ENCODE data around the gene PCDH11Y.
"Not testable (repeated sequence)": the region's sequence is repeated elsewhere in the genome, so short reads cannot be mapped to it uniquely, and the experiment has no call there.

DNA sequence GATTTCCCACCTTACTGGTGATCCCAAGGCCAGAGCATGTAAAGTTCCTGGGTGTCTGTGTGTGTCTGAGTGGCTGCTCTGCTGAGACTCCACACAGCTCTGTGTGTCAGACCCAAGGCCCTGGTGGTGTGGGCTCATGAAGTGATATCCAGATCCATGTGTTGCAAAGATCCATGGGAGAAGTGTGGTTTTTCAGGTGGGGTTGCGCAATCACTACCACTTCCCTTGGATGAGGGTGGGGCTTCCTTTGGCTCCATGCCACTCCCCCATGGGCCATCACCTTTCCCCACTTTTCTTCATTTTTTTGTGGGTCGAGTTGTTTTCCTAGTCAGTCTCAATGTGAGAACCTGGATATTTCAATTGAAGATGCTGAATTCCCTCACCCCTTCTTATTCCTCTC, 182.9 kb downstream of the PCDH11Y start:
- TF ChIP-seq, protein P1, sequence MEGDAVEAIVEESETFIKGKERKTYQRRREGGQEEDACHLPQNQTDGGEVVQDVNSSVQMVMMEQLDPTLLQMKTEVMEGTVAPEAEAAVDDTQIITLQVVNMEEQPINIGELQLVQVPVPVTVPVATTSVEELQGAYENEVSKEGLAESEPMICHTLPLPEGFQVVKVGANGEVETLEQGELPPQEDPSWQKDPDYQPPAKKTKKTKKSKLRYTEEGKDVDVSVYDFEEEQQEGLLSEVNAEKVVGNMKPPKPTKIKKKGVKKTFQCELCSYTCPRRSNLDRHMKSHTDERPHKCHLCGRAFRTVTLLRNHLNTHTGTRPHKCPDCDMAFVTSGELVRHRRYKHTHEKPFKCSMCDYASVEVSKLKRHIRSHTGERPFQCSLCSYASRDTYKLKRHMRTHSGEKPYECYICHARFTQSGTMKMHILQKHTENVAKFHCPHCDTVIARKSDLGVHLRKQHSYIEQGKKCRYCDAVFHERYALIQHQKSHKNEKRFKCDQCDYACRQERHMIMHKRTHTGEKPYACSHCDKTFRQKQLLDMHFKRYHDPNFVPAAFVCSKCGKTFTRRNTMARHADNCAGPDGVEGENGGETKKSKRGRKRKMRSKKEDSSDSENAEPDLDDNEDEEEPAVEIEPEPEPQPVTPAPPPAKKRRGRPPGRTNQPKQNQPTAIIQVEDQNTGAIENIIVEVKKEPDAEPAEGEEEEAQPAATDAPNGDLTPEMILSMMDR (IDR thresholded peaks at IDR 0.05) = not testable (repeated sequence)
- TF ChIP-seq NFIC (IDR thresholded peaks at IDR 0.05; ENCODE audit: borderline replicate concordance); GABPA (IDR thresholded peaks at IDR 0.05; ENCODE audit: low read depth); MAX (IDR thresholded peaks at IDR 0.05; ENCODE audit: low read depth); POLR2AphosphoS5 (IDR thresholded peaks at IDR 0.05; ENCODE audit: low read depth, low read length); EZH2phosphoT487 (IDR thresholded peaks at IDR 0.05; ENCODE audit: borderline replicate concordance, low read depth); TAF1 (IDR thresholded peaks at IDR 0.05; ENCODE audit: borderline replicate concordance, low read depth, low read length): not testable (repeated sequence)
